Liver (tissue), 9 donors: ENCODE measurements around the gene TRAFD1. TPM values are rescaled to one million over a fixed set of nuclear protein-coding genes. Genes with fewer than 3 reads are reported as not detected.

ENCODE experiments used
- DNase-seq: peaks from one replicate; pipeline ENCODE4 v3.0.0-alpha.2; 2017; ENCODE audit warnings: low spot score
- H3K27ac ChIP-seq, 2 donors: one replicate each; pipeline ENCODE4 v1.7.0; 2013; ENCODE audit warnings: inconsistent platforms in 2 of 2, low read length in 2 of 2, control low read depth in 1 of 2, low read depth in 1 of 2, mild to moderate bottlenecking in 1 of 2
- H3K27me3 ChIP-seq, 4 donors: one replicate each; pipeline versions ENCODE4 v1.6.1 to v1.7.0; 2013; ENCODE audit warnings: low read length in 3 of 4, inconsistent platforms in 1 of 4, mild to moderate bottlenecking in 1 of 4, moderate library complexity in 1 of 4; ENCODE audit not compliant: control insufficient read depth in 4 of 4, insufficient read depth in 4 of 4
- H3K36me3 ChIP-seq, 4 donors: one replicate each; pipeline versions ENCODE4 v1.6.1 to v1.7.0; 2013; ENCODE audit warnings: low read length in 3 of 4, mild to moderate bottlenecking in 3 of 4, low read depth in 1 of 4, moderate library complexity in 1 of 4; ENCODE audit not compliant: control insufficient read depth in 4 of 4, insufficient read depth in 3 of 4
- H3K4me1 ChIP-seq, 4 donors: one replicate each; pipeline versions ENCODE4 v1.6.1 to v1.7.0; 2013; ENCODE audit warnings: low read length in 3 of 4, mild to moderate bottlenecking in 3 of 4, moderate library complexity in 1 of 4; ENCODE audit not compliant: control insufficient read depth in 4 of 4, insufficient read depth in 4 of 4
- H3K4me3 ChIP-seq, 3 donors: one replicate each; pipeline versions ENCODE4 v1.6.1 to v1.7.0; 2013; ENCODE audit warnings: low read length in 3 of 3, control low read depth in 1 of 3, low read depth in 1 of 3, mild to moderate bottlenecking in 1 of 3
- H3K9ac ChIP-seq, 2 donors: one replicate each; pipeline ENCODE4 v1.7.0; 2013; ENCODE audit warnings: low read length in 2 of 2, mild to moderate bottlenecking in 2 of 2, moderate library complexity in 2 of 2, control low read depth in 1 of 2, low read depth in 1 of 2
- H3K9me3 ChIP-seq, 4 donors: one replicate each; pipeline versions ENCODE4 v1.6.1 to v1.7.0; 2013; ENCODE audit warnings: low read length in 3 of 4; ENCODE audit not compliant: control insufficient read depth in 4 of 4
- EGR1 ChIP-seq, 2 donors: IDR thresholded peaks; 2 replicates each; pipeline ENCODE4 v1.6.1; 2016 to 2018; ENCODE audit warnings: antibody characterized with exemption in 2 of 2, low read depth in 2 of 2
- FOXA1 ChIP-seq: IDR thresholded peaks from 2 replicates; pipeline ENCODE4 v1.6.1; 2016; ENCODE audit warnings: antibody characterized with exemption
- FOXA2 ChIP-seq: IDR thresholded peaks from 2 replicates; pipeline ENCODE4 v1.6.1; 2016; ENCODE audit warnings: antibody characterized with exemption
- GABPA ChIP-seq, 2 donors: IDR thresholded peaks in 1 of 2; conservative IDR thresholded peaks in 1 of 2; 2 replicates each; pipeline ENCODE4 v1.6.1; 2016; ENCODE audit warnings: antibody characterized with exemption in 2 of 2, mild to moderate bottlenecking in 1 of 2, moderate library complexity in 1 of 2
- HNF4A ChIP-seq, 2 donors: conservative IDR thresholded peaks; 2 replicates each; pipeline ENCODE4 v1.6.1; 2016; ENCODE audit warnings: antibody characterized with exemption in 2 of 2, mild to moderate bottlenecking in 2 of 2
- HNF4G ChIP-seq: IDR thresholded peaks from 2 replicates; pipeline ENCODE4 v1.6.1; 2016; ENCODE audit warnings: antibody characterized with exemption
- NR2F2 ChIP-seq: IDR thresholded peaks from 2 replicates; pipeline ENCODE4 v1.6.1; 2016; ENCODE audit warnings: antibody characterized with exemption
- RXRA ChIP-seq, 2 donors: IDR thresholded peaks; 2 replicates each; pipeline ENCODE4 v1.6.1; 2017 to 2018; ENCODE audit warnings: antibody characterized with exemption in 2 of 2, mild to moderate bottlenecking in 1 of 2
- YY1 ChIP-seq: IDR thresholded peaks from 2 replicates; pipeline ENCODE4 v1.6.1; 2016; ENCODE audit warnings: antibody characterized with exemption, mild to moderate bottlenecking
- WGBS: extraction: QIAGEN DNeasy Blood & Tissue Kit; methylation state at CpG from one replicate; pipeline ENCODE4 v1.1.7; 2013; 5-methylcytosine and 5-hydroxymethylcytosine counted together
- polyA plus RNA-seq, 2 donors: library from polyadenylated mRNA; stranded (reverse) in 1 of 2; unstranded in 1 of 2; fragments of 200-250 nt in 1 of 2; fragments of >200 nt in 1 of 2; fragmentation: Nextera tagmentation in 1 of 2; extraction: Ambion mirVana in 1 of 2; gene quantifications; one replicate each; pipeline versions ENCODE4 v1.2.1 to v1.2.3, GENCODE V29; 2013 to 2015
- total RNA-seq, 2 donors: library from RNA; depleted of rRNA; stranded (reverse); fragments of >200 nt; gene quantifications; one replicate each; pipeline ENCODE4 v1.2.3, GENCODE V29; 2014
- TF ChIP-seq, protein P1 (sequence below): fragments of 150-350 bp; IDR thresholded peaks from 2 replicates; pipeline ENCODE4 v1.5.1; 2017; ENCODE audit warnings: improper control_type of control experiment, low read depth, low read length; ENCODE audit not compliant: missing input control
- TF ChIP-seq, protein P2 (sequence below): IDR thresholded peaks from 2 replicates; pipeline ENCODE4 v1.6.1; 2016; ENCODE audit warnings: antibody characterized with exemption
- TF ChIP-seq, protein P3 (sequence below): IDR thresholded peaks from 2 replicates; pipeline ENCODE4 v1.6.1; 2016; ENCODE audit warnings: antibody characterized with exemption
- TF ChIP-seq, protein P4 (sequence below): IDR thresholded peaks from 2 replicates; pipeline ENCODE4 v1.6.1; 2016; ENCODE audit warnings: antibody characterized with exemption
- donor health status: healthy.
- donor health status: healthy.
- donor health status: healthy.
- donor health status: healthy.
- donor health status: healthy.

TRAFD1 gene
- total and polyA plus RNA-seq, 4 donors, result 7.0 to 19.3 (median 13.2) TPM

DNA sequence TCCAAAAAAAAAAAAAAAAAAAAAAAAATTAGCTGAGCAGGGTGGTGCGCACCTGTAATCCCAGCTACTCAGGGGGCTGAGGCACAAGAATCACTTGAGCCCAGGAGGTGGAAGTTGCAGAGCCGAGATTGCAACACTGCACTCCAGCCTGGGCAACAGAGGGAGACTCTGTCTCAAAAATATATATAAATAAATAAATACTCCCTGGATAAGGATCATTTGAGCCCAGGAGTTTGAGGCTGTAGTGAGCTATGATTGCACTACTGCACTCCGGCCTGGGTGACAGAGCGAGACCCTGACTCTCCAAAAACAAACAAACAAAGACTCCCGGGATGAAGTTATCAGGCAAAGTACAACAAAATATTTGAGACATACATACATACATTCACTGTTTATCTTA is 13.4 kb upstream of the TRAFD1 start:
- Histone ChIP-seq H3K27me3 (no peaks in the 10 kb centered on the region), H3K36me3 (no peaks in the 10 kb centered on the region), H3K27ac (no peak overlapping the region), H3K4me1 (peaks cover 3 to 13% (median 8%) of the 10 kb centered on the region in 4 donors), H3K4me3 (no peak overlapping the region), H3K9me3 (no peaks in the 10 kb centered on the region), H3K9ac (no peak overlapping the region)
- WGBS, result 76% methylated on average over 5 of the region's 5 CpGs
- DNase-seq, result no peak
- TF ChIP-seq, protein P1, sequence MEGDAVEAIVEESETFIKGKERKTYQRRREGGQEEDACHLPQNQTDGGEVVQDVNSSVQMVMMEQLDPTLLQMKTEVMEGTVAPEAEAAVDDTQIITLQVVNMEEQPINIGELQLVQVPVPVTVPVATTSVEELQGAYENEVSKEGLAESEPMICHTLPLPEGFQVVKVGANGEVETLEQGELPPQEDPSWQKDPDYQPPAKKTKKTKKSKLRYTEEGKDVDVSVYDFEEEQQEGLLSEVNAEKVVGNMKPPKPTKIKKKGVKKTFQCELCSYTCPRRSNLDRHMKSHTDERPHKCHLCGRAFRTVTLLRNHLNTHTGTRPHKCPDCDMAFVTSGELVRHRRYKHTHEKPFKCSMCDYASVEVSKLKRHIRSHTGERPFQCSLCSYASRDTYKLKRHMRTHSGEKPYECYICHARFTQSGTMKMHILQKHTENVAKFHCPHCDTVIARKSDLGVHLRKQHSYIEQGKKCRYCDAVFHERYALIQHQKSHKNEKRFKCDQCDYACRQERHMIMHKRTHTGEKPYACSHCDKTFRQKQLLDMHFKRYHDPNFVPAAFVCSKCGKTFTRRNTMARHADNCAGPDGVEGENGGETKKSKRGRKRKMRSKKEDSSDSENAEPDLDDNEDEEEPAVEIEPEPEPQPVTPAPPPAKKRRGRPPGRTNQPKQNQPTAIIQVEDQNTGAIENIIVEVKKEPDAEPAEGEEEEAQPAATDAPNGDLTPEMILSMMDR, result no peak
- TF ChIP-seq NR2F2 (no peak), EGR1 (IDR thresholded peaks at IDR 0.05; ENCODE audit: low read depth in 2 of 2) (no peak), FOXA2 (no peak)
- TF ChIP-seq, protein P2, sequence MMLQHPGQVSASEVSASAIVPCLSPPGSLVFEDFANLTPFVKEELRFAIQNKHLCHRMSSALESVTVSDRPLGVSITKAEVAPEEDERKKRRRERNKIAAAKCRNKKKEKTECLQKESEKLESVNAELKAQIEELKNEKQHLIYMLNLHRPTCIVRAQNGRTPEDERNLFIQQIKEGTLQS, result no peak

DNA sequence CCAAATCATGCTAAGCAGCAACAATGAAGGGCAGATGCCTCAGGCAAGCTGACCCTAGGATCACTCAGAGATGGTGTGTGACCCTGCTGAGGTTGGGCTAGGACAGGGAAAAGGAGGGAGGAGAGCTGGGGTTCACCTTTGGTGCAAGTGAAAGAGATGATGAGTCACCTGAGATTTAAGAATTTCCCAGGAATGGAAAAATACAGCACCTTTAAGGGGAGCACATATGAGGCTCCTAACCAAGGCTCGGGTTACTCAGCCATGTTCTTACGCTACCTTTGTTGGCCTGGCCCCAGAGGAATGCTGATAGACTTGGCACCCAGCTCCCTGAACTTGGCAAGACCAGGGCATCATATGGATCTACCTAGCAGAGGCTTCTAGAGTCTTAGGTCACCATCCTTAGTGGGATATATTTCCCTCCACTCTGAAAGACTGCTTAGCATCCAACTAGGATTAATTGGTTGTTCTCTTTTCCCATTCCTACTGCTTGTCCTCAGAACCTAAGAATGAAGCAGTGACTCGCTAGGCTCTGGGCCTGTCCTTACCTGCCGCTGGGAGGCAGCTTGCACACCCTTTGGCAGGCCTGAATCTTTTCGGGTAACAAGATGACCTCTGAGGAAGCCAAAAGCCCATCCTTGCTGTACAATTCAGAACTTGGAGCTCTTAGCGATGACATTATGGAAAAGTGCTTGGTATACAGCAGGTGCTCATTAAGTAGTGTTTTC is 12.8 kb upstream of the TRAFD1 start:
- Histone ChIP-seq H3K9me3 (no peaks in the 10 kb centered on the region), H3K4me3 (no peak overlapping the region), H3K27ac (no peak overlapping the region), H3K4me1 (peaks cover 0 to 7% (median 2%) of the 10 kb centered on the region in 4 donors), H3K36me3 (no peaks in the 10 kb centered on the region), H3K27me3 (no peaks in the 10 kb centered on the region), H3K9ac (no peak overlapping the region)
- TF ChIP-seq, protein P1, result no peak
- TF ChIP-seq RXRA (IDR thresholded peaks at IDR 0.05), result no peak
- TF ChIP-seq YY1, result no peak
- no peak for TF ChIP-seq HNF4A (conservative IDR thresholded peaks at IDR 0.05)
- TF ChIP-seq, protein P3, sequence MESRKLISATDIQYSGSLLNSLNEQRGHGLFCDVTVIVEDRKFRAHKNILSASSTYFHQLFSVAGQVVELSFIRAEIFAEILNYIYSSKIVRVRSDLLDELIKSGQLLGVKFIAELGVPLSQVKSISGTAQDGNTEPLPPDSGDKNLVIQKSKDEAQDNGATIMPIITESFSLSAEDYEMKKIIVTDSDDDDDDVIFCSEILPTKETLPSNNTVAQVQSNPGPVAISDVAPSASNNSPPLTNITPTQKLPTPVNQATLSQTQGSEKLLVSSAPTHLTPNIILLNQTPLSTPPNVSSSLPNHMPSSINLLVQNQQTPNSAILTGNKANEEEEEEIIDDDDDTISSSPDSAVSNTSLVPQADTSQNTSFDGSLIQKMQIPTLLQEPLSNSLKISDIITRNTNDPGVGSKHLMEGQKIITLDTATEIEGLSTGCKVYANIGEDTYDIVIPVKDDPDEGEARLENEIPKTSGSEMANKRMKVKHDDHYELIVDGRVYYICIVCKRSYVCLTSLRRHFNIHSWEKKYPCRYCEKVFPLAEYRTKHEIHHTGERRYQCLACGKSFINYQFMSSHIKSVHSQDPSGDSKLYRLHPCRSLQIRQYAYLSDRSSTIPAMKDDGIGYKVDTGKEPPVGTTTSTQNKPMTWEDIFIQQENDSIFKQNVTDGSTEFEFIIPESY, result no peak
- no peak for TF ChIP-seq HNF4G
- no peak for TF ChIP-seq FOXA1
- TF ChIP-seq GABPA (IDR thresholded peaks at IDR 0.05 in 1 of 2, conservative IDR thresholded peaks at IDR 0.05 in 1 of 2), result no peak
- TF ChIP-seq, protein P4, sequence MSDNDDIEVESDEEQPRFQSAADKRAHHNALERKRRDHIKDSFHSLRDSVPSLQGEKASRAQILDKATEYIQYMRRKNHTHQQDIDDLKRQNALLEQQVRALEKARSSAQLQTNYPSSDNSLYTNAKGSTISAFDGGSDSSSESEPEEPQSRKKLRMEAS, result no peak
- DNase-seq, result no peak
- 94% methylated on average over 6 of the region's 6 CpGs for whole genome bisulfite sequencing
